GM19324 (cell line): ENCODE results near the gene LARP4B.

Experiments used
- ATAC-seq: cut with Tn5 transposase; IDR thresholded peaks from one replicate; pipeline ENCODE4 v1.9.1; 2021; ENCODE audit warnings: mild to moderate bottlenecking, moderate library complexity; ENCODE audit not compliant: unreplicated experiment, low FRiP score

Gene LARP4B

DNA sequence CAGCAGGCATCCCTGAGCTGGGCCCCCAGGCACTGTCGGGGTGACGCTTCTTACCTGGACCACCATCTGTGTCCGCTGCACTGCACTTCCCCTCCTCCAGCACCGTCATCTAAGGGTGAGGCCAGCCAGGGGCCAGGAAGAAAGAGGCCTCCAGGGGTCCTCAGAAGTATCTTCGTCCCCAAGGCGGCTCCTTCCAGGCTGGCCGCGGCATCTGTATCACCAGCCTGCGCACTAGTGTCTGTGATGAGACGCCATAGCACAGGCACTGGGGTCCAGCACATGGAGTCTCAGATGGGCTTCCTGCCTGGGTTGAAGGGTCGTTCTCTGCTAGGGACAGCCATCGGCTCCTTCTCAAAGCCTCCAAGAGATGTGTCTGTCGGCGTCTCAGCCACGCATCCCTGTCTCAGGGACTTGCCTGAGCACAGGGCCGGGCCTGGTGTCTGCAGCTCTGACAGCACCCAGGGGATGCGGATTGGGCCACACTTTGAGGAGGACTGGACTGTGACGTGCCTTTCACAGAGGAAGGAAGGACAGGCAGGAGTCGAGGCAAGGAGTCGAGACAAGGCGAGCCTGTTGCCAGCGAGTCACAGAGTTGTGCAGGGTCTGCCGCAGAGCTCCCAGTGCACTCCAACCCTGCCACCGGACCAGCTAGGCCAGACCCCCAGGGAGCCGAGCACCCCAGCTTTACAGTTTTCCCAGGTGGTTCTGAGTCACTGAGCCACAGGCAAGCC, 140.5 kb downstream of the LARP4B start:
- no peak for ATAC-seq

DNA sequence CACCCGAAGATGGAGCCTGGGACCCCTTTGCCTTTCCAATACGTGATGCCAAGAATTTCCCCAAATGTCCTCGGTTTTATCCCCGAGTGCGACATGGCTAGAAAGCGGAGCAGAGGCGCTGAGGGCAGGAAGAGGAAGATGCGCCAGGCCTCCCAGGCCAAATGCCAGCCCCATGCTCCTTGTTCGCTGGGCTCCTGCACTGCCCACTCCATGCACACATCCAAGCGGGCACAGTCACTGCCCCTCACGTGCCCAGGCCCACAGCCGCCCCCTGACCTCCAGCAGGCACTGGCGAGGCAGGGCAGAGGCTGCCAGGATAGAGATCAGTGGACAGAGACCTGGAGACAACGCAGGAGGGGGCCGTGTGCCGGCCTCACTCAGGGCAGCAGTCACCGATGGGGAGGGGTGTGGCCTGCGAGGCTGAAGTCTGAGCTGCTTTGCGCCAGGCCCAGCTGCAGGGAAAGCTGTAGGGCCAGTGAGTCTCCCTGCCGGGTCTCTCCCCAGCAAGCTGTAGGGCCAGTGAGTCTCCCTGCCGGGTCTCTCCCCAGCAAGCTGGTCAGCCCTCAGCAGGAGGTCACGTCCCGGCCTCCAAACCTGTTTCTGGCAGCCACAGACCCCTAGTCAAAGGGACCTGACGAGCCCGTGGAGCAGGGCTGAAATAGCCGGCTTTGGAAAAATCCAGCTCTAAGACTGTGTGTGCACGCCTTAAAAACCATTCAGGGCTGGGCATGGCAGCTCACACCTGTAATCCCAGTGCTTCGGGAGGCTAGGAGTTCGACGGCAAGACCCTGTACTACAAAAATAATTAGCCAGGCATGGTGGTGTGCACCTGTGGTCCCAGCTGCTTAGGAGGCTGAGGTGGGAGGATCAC, 141.4 kb downstream of the LARP4B start:
- ATAC-seq = no peak

DNA sequence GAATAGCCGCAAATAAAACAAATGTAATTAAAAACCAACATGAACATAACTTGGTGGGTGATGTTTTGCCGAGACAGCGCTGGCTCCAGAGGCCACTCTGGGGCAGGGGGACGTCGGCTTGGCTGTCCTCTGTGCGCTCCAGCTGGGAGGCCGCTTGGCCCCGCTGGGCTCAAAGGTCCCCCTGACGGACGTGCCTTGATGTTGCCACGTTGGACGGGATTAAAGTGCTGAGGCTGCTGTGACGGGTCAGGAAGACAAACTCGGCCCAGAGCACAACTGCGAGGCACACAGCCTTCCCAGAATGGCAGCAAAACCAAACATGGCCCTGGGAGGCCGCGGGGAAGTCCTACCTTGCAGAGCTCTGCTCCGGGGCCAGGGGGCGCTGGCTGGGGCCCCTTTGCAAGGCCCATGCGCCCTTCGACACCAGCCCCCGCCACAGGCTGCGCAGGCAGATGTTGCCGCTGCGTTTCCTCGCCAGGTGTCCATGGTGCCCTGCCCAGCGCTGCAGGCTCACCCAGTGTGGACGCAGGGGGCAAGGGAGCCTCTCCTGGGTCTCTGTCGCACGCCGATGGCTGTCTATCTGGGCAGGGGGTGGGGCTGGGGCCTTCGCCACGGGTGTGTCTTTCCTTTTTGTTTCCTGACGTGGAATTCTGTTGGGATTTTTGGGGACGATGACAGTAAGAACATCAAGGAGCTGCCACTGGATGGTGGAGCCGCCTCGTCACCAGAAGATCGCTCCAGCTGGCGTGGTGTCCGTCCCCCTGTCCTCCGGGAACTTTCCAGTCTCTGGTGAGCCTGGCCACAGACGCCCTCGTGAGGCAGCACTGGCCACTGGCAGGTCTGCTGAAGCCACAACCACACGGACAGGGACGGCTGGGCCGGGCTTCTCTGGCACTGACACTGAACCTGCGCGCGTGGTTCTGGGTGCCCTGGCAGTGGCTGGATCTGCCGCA, 142.4 kb downstream of the LARP4B start:
- no peak for ATAC-seq

DNA sequence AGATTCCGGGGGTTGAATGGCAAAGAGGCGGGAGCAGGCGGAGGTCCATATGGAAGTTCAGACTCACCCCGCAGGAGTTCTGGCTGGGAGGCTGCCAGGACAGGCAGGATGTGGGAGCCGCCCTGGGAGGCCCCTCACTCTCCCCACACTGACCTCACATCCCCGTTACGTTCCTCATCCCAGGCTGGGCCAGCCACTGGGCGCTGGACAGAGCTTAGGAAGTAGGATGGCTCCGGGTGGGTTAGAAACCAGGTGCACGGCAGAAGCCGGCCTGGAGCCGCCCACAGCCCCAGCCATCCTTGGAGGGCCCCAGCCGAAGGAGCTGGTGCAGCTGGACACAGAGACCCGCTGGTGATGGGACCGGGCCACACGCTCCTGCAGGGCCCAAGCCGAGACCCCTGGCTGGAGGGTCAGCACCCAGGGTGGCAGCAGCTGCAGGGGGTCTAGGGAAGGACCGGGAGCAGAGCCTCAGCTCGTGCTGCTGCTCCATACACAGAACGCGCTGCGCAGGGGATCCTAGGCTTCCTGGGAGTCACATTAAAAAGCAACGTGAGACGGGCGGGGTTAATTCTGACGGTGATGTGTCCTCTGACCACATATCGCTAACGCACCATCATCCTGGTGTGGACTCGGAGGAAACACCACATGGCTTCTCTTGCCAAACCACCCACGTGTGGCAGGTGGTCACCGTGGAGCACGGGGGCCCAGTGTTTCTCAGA, 143.4 kb downstream of the LARP4B start:
- no peak for ATAC-seq

DNA sequence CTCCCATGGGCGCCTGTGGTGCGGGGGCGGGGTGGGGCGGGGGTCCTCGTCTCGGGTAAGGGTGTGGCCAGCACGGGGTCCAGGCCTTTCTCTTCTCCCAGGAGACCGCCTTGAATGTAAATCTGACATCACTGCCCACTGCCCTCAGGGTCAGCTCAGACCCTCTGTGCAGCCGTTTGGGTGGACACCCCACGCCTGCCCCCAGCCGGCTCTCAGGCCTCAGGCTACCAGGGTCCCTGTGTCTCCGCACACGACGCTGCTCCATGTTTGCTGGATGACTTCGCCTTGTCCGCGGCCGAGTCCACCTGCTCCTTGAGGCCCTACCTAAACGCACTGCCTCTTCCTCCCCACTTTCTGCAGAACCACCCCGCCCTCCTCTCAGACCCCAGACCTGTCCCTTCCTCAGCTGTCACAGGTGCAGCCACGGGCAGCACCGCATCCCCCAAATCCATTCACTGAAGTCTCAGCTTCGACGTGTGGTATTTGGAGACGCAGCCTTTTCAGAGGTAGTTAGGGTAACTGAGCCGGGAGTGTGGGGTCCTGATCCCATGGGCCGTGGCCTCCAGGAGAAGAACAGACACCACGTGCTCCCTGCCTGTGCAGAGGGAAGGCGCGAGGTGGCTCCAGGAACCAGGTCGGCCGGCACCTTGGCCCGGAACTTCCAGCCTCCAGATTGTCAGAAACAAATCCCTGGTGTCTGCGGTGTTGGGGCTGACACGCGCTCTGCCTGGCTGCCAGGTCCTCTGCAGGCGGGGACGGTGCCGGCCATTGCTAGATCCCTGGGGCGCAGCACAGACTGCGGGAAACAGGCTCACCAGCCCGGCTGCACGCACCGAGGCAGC, 144.7 kb downstream of the LARP4B start:
- ATAC-seq = no peak

DNA sequence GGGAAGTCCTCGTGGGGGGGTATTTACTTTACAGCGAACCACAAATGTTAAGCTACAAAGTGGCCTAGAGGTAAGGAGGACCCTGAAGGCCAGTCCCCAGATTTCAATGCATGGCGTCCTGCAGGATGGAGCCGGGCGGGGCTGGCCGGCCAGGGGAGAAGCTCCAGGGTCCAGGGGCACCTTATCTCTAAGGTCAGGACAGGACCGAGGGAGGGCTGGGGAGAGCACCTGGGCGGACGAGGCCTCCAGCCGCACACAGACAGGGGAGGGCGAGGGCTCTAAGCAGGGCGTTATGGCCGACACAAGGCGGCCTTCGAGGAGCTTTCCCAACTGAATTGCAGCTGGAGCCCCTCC, 145.7 kb downstream of the LARP4B start:
- no peak for ATAC-seq

DNA sequence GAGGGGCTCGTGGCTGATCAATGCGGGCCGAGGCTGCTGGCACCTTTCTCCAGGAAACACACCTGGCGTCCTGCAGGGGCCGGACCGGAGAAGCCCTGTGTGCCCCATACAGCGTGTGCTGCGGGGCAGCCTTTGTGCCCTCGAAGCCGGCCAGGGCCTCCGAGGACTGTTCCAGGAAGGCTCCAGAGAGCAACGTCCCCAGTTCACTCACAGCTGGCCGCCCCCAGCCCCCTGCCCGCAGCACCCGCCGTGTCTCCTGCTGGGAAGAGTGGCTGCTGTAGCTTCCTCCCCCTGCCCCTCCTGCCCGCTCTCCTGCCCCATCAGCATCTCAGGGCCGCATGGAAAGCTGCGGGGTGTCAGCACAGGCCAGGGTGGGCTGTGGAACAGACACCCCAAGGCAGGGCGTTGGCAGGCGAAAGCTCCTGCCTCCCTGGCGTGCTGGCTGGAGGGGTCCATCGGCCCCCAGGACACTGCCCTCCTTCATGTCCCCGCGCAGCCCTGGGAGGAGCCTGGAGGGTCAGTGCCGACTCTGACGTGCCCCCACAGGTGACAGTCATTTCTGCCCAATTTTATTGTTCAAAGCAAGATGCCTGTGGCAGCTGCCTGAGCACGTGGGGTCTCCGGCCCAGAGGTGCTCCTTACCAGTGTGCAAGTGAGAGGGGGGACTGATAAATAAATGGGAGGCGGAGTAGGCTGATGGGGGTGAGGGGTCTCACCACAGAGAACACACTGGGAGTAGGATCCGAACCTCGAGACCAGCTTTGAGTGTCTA, 146.2 kb downstream of the LARP4B start:
- no peak for ATAC-seq

DNA sequence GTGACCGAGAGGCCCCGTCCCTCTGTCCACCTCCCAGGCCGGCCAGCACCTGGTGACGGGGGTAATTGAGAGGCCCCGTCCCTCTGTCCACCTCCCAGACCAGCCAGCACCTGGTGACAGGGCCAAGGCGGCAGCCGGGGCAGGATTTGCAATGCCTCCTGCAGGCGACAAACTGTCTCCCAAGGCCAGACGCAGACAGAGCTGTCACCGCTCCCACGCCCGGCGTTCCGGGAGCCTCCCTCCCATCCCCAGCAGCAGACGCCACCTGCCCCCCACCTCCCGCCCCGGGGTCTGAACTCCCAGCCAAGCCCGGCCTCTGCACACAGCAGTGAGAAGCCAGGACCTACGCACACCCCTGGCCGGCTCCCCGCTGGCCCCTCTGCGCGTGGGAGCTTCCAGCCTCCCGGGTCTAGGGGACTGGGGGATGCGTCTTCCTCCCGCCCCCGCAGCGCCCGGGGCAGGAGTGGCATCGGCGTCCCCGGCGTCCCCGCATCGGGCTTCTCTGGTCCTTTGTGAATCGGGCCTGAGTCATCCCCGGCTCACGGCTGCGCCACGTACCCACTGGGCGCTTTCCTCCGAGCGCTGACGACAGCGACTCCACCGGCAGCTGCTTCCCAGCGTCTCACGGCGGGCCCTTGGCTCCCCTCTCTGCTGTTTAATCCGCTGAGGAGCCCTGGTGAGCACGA, 147.0 kb downstream of the LARP4B start:
- no peak for ATAC-seq

DNA sequence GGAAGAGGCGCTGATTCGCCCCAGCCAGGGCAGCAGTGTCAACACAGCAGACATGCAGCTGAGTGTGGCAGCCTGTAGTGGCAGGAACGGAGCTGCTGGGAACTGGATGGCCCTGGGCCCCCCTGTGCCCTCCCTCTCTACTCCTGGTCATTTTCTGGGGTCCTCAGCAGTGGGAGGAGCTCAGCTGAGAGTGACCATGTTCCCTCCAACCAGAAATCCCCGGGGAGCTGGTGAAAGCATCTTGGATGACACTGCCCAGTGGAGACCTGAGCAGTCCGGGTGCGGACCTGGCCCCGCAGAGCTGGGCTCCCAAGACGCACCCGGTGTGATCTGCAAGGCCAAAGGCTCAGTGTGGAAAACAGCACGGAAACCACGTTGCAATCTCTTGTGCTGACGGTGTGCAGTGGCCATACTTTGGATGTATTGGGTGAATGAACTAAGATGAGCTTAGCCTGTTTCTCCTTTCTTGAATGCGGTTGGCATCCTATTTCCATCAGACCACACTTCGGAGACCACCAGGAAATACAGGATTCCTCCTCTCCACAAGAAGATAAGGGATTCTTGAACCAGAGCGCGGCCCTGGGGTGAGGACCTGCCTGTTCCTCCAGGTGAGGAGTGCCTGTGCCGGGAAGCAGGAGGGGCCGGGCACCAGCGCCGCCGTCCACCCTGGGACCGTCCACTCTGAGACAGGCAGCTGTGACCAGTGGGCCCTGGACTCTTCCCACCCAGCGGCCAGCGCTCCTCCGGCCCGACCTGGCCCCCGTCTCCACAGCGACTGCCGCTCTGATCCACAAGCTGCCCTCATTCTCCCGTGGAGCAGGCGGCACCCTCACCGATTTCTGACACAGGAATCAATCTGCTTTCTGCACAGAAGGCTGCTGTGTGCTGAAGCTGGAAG, 148.5 kb downstream of the LARP4B start:
- no peak for ATAC-seq

DNA sequence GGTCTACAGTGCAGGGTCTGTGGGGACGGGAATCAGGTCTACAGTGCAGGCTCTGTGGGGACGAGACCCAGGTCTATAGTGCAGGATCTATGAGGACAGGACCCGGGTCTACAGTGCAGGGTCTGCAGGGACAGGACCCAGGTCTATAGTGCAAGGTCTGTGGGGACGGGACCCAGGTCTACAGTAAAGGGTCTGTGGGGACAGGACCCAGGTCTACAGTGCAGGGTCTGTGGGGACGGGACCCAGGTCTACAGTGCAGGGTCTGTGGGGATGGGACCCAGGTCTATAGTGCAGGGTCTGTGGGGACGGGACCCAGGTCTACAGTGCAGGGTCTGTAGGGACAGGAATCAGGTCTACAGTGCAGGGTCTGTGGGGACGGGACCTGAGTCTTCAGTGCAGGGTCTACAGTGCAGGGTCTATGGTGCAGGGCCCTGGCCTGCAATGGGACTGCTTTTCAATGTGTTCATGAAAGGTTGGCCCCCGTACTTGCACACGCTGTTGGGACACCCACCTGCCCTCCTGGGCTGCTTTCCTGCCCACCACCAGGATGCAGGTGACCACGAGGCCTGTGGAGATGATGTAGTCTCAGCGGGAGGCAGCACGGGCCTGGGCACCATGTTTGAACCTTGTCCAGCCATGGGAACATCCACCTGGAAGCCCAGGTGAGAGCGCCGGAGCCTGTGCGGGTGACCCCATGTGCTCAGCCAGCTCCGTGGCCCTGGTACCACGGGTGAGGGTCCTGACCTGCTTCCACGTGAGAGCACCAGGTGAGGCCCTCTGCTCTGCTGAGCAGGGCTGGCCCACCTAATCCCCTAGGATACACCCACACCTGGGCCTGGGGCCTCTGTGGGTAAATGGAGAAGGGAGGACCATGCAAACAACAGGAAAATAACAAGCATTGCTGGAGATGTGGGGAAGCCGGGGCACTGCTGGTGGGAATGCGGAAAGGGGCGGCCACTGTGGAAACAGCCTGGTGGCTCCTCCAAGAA, 150.7 kb downstream of the LARP4B start:
- ATAC-seq = no peak

DNA sequence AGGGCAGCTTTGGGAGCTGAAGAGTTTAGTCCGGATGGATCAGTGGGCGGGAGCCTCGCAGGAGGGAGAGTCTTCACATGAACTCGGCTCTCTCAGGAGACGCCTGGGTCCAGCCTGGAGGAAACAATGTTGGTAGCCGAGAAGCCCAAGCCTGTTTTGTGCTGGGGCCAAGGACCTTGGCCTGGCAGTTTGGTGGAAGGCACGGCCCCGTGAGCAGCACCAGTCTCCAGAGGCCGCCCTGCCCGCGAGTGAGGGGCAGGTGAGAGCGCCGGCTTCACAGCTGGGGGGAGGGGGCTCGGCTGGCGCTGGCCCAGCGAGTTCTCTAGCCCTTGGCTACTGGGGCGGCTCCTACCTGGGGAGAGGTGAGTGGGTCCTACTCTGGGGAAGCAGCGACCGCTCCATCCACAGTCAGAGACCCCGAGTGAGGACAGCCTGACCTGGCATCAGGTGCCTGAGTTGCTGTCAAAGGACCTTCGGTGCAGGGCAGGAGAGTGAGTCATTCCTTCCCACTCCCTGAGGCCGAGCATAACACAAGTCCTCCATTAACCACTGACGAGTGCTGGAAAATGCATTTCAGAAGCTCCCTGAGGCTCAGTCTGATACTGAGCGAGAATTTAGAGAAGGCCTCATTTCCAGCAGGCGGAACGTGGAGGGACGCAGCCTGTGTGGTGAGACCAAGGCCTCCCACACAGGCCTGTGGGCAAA, 152.7 kb downstream of the LARP4B start:
- ATAC-seq = no peak

DNA sequence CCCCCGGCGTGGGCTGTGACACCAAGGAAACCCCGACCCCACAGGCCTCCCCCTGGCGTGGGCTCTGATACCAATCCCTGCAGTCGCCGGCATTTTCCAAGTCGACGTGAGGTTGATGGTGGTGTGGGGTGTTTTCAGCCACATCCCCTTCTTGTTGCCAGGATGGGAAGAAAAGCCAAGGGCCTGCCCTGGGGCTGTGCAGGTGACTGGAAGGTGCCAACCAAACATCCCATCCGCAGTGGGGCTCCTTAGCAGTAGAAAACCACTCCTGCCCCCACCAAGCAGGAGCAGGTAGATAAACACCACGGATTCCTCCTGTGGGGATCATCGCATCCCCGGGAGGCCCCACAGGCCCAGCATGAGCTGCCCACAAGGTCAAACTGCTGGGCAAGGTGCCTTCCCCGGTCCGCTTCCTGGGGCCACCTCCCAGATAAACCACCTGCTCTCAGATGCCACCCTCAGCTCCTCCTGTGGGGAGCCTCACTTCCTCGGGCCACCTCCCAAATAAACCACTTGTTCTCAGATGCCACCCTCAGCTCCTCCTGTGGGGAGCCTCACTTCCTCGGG, 153.5 kb downstream of the LARP4B start:
- ATAC-seq = no peak

DNA sequence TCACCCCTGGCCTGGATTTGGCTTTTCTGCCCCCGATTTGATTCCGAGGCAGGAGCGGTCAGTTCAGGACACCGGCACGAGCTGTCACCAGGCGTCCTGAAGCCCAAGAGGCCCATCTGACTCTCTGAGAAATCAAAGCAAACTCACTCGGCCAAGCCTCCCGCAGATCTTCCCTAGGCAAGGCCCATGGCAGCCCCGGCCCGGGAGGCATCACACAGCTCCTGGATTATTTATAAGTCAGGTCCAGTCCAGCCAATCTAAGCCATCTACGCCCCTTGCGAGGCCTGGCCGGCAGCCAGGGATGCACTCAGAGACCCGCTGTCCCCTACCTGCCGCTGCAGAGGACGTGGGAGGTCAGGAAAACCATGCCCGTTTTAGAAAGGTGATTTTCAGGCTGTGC, 154.7 kb downstream of the LARP4B start:
- ATAC-seq = no peak

DNA sequence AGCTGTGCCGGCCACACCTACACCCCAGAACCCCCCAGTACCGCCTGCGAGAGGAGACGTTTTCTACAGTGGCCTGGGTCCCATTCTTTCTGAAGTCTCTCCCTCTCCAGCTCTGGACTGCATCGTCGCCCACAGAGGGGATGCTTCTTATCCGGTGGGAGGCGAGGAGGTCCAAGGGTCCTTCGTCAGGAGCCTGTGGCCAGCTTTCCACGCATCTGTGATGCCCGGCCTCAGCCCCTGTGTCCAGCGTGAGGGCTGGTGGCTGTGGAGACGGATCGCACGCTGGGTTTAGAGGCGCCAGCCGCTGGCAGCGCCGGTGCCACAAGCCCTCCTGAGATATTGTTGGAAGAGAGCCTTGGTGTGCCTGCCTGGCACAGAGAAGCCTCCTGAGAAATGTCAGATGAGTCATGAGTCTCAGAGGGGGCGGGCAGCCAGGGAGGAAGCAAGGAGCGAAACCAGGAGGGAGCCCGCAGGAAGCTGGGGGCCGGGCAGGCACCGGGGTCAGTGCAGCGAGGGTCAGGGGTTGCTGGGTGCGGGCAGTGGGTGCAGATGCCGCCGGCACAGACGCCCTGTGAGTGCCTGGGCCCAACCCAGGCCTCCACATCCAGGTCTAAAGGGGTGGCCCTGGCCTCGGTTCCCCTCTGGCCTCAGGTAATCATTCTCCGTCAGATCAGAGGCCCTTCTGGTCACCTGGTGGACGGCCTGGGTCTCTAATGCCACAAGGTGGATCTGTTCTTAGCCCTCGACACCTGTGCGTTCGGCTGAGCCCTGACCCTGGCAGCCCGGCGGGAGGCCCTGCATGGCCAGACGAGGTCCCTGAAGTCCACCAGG, 156.0 kb downstream of the LARP4B start:
- no peak for ATAC-seq
